Kidney epithelial cell (primary cell): ENCODE results near the gene CHRM4. TPM values are rescaled to one million over a fixed set of nuclear protein-coding genes. Genes with fewer than 3 reads are reported as not detected.

ENCODE experiments used
- DNase-seq: peaks from one replicate; pipeline ENCODE4 v3.0.0-alpha.2; 2010; ENCODE audit warnings: low read depth
- H3K27me3 ChIP-seq: 2 replicates; pipeline ENCODE4 v1.6.0; 2011; ENCODE audit warnings: low read length; ENCODE audit not compliant: control insufficient read depth, insufficient read depth
- H3K36me3 ChIP-seq: 2 replicates; pipeline ENCODE4 v1.5.1; 2011; ENCODE audit warnings: low read length; ENCODE audit not compliant: control insufficient read depth, insufficient read depth
- H3K4me3 ChIP-seq: 2 replicates; pipeline ENCODE4 v1.5.1; 2011; ENCODE audit warnings: low read depth, mild to moderate bottlenecking, control low read depth, low read length
- CTCF ChIP-seq: IDR thresholded peaks from 2 replicates; pipeline ENCODE4 v1.5.1; 2011; ENCODE audit warnings: mild to moderate bottlenecking, moderate library complexity, low read length, control low read depth, inconsistent platforms; ENCODE audit not compliant: insufficient read depth, poor library complexity, severe bottlenecking
- total RNA-seq: library from RNA; depleted of rRNA; stranded (reverse); fragments of >200 nt; gene quantifications from 2 replicates; pipeline ENCODE4 v1.2.3, GENCODE V29; 2015

Gene CHRM4
- total RNA-seq, 1 donor from 2014 or later: 0.29 TPM

GRCh38 chr11:46343520-46343919 is 48.1 kb downstream of the CHRM4 start:
- Histone ChIP-seq H3K36me3 (no peaks in the 10 kb centered on the region), H3K27me3 (peaks cover 3% of the 10 kb centered on the region), H3K4me3 (no peak overlapping the region)
- no peak for DNase-seq
- TF ChIP-seq CTCF: no peak

GRCh38 chr11:46342239-46342638 is 49.3 kb downstream of the CHRM4 start:
- DNase-seq: no peak
- TF ChIP-seq CTCF: no peak
- peaks cover 3% of the 10 kb centered on the region for H3K27me3 ChIP-seq
- no peak overlapping the region for H3K4me3 ChIP-seq
- H3K36me3 ChIP-seq: no peaks in the 10 kb centered on the region

- Histone ChIP-seq H3K27me3 (peaks cover 3% of the 10 kb centered on the region), H3K36me3 (no peaks in the 10 kb centered on the region), H3K4me3 (no peak overlapping the region)
- TF ChIP-seq CTCF: no peak
- DNase-seq: no peak
Measured at GRCh38 chr11:46341454-46341853, 50.1 kb downstream of the CHRM4 start.

- no peak for DNase-seq
- Histone ChIP-seq H3K4me3 (no peak overlapping the region), H3K36me3 (no peaks in the 10 kb centered on the region), H3K27me3 (peaks cover 3% of the 10 kb centered on the region)
- no peak for TF ChIP-seq CTCF
Measured at GRCh38 chr11:46339816-46340215, 51.8 kb downstream of the CHRM4 start.

GRCh38 chr11:46338988-46339666 is 52.4 kb downstream of the CHRM4 start:
- TF ChIP-seq CTCF: no peak
- no peaks in the 10 kb centered on the region for H3K36me3 ChIP-seq
- no peak overlapping the region for H3K4me3 ChIP-seq
- peaks cover 5% of the 10 kb centered on the region for H3K27me3 ChIP-seq
- DNase-seq: no peak

GRCh38 chr11:46338636-46338987 is 53.0 kb downstream of the CHRM4 start:
- H3K27me3 ChIP-seq: peaks cover 10% of the 10 kb centered on the region
- no peaks in the 10 kb centered on the region for H3K36me3 ChIP-seq
- no peak overlapping the region for H3K4me3 ChIP-seq
- no peak for DNase-seq
- no peak for TF ChIP-seq CTCF
